ENCODE data around the gene KRTAP12-4. TPM values are rescaled to one million over a fixed set of nuclear protein-coding genes. Genes with fewer than 3 reads are reported as not detected.

Gene KRTAP12-4
- total and polyA plus RNA-seq, 9 of the 15 experiments (the other 6 are each of a cell fraction or from before 2014, with no cell fraction given): not detected

- TF ChIP-seq ZBTB40 (IDR thresholded peaks at IDR 0.05): no peak
- no peak for TF ChIP-seq ZBTB40 (CRISPR knock-in tag; IDR thresholded peaks at IDR 0.05)
- no peak for TF ChIP-seq TBL1XR1 (IDR thresholded peaks at IDR 0.05; ENCODE audit: low read length in 2 of 2)
- TF ChIP-seq CREB1 (IDR thresholded peaks at IDR 0.05): no peak
- no peak for TF ChIP-seq CREB1 (CRISPR knock-in tag; IDR thresholded peaks at IDR 0.05)
- no peak for TF ChIP-seq ZBTB9 (CRISPR knock-in tag; IDR thresholded peaks at IDR 0.05)
- no peak for TF ChIP-seq SIRT6 (IDR thresholded peaks at IDR 0.05; ENCODE audit: low read depth, low read length)
- TF ChIP-seq ZNF347 (CRISPR knock-in tag; IDR thresholded peaks at IDR 0.05; ENCODE audit: low read depth): no peak
- no peak for TF ChIP-seq ZNF24 (IDR thresholded peaks at IDR 0.05)
- no peak for TF ChIP-seq ASH1L (IDR thresholded peaks at IDR 0.05; ENCODE audit: borderline replicate concordance, low read depth, partially characterized antibody)
- no peak for TF ChIP-seq ZNF263 (CRISPR knock-in tag; IDR thresholded peaks at IDR 0.05; ENCODE audit: borderline replicate concordance)
- TF ChIP-seq HNRNPH1 (optimal IDR thresholded peaks at IDR 0.05; ENCODE audit: low read depth, low read length): no peak
- TF ChIP-seq ZNF134 (CRISPR knock-in tag; conservative IDR thresholded peaks at IDR 0.05): no peak
- no peak for TF ChIP-seq ZZZ3 (IDR thresholded peaks at IDR 0.05)
- no peak for TF ChIP-seq ERF (CRISPR knock-in tag; IDR thresholded peaks at IDR 0.05)
Measured at GRCh38 chr21:44637018-44637850, 17.2 kb downstream of the KRTAP12-4 start, which contains the start of gene KRTAP10-10 (continued).
